Stimulated activated CD8-positive, alpha-beta memory T cell treated with anti-CD3 and anti-CD28 coated beads, Interleukin-7, amount 100 ng/mL, for 48 hours (primary cell): Measurements from ENCODE around the gene CST1.
"Not testable (repeated sequence)": the region's sequence is repeated elsewhere in the genome, so short reads cannot be mapped to it uniquely, and the experiment has no call there.

Experiments
- DNase-seq, 2 donors: peaks; one replicate each; pipeline ENCODE4 v3.0.0-alpha.2; 2020; ENCODE audit warnings: low read depth in 1 of 2; ENCODE audit errors: extremely low read depth in 1 of 2

CST1 gene

GRCh38 chr20:23750786-23751185 lies at the start of gene CST1:
TSS of gene CST1 (minus strand) at chr20:23750935. CDS start at chr20:23750866, 69 bp downstream.
- not testable (repeated sequence) for DNase-seq

GRCh38 chr20:23799216-23799847 lies 48.6 kb upstream of the CST1 start:
- DNase-seq = peak in 1 of 2 donors; percentile 14

GRCh38 chr20:23795526-23795925 lies 44.8 kb upstream of the CST1 start:
- no peak for DNase-seq

GRCh38 chr20:23794841-23795240 lies 44.1 kb upstream of the CST1 start:
- no peak for DNase-seq

- DNase-seq = no peak
Observed at GRCh38 chr20:23794065-23794464, 43.3 kb upstream of the CST1 start.

GRCh38 chr20:23783447-23783846 lies 32.7 kb upstream of the CST1 start:
- no peak for DNase-seq

GRCh38 chr20:23782366-23782983 lies 31.7 kb upstream of the CST1 start:
- DNase-seq = no peak

GRCh38 chr20:23778676-23779075 lies 27.9 kb upstream of the CST1 start:
- DNase-seq = not testable (repeated sequence)

- DNase-seq = not testable (repeated sequence)
Observed at GRCh38 chr20:23777380-23777779, 26.6 kb upstream of the CST1 start.

- no peak for DNase-seq
Observed at GRCh38 chr20:23776067-23776771, 25.5 kb upstream of the CST1 start.

GRCh38 chr20:23774081-23774480 lies 23.3 kb upstream of the CST1 start:
- no peak for DNase-seq

- DNase-seq = no peak
Observed at GRCh38 chr20:23773579-23773978, 22.8 kb upstream of the CST1 start.

GRCh38 chr20:23773127-23773526 lies 22.4 kb upstream of the CST1 start:
- DNase-seq = no peak

- DNase-seq = no peak
Observed at GRCh38 chr20:23772074-23772473, 21.3 kb upstream of the CST1 start.

GRCh38 chr20:23770384-23770783 lies 19.6 kb upstream of the CST1 start:
- DNase-seq = no peak

- not testable (repeated sequence) for DNase-seq
Observed at GRCh38 chr20:23768520-23768919, 17.8 kb upstream of the CST1 start.

GRCh38 chr20:23766531-23766930 lies 15.8 kb upstream of the CST1 start:
- no peak for DNase-seq

- DNase-seq = no peak
Observed at GRCh38 chr20:23765578-23765977, 14.8 kb upstream of the CST1 start.

GRCh38 chr20:23764630-23765029 lies 13.9 kb upstream of the CST1 start:
- DNase-seq = not testable (repeated sequence)

- DNase-seq = no peak
Observed at GRCh38 chr20:23763345-23763744, 12.6 kb upstream of the CST1 start.

- no peak for DNase-seq
Observed at GRCh38 chr20:23759306-23759940, 8.7 kb upstream of the CST1 start.

- DNase-seq = not testable (repeated sequence)
Observed at GRCh38 chr20:23756792-23757191, 6.1 kb upstream of the CST1 start.
